Activated effector memory CD4-positive, alpha-beta T cell treated with anti-CD3 and anti-CD28 coated beads, Interleukin-2, amount 50 U/mL, for 16 hours (primary cell): ENCODE results near the gene ZSCAN31.
"Not testable (repeated sequence)": the region's sequence is repeated elsewhere in the genome, so short reads cannot be mapped to it uniquely, and the experiment has no call there.

Source experiments
- DNase-seq: peaks from one replicate; pipeline ENCODE4 v3.0.0-alpha.2; 2020

Gene ZSCAN31

DNA sequence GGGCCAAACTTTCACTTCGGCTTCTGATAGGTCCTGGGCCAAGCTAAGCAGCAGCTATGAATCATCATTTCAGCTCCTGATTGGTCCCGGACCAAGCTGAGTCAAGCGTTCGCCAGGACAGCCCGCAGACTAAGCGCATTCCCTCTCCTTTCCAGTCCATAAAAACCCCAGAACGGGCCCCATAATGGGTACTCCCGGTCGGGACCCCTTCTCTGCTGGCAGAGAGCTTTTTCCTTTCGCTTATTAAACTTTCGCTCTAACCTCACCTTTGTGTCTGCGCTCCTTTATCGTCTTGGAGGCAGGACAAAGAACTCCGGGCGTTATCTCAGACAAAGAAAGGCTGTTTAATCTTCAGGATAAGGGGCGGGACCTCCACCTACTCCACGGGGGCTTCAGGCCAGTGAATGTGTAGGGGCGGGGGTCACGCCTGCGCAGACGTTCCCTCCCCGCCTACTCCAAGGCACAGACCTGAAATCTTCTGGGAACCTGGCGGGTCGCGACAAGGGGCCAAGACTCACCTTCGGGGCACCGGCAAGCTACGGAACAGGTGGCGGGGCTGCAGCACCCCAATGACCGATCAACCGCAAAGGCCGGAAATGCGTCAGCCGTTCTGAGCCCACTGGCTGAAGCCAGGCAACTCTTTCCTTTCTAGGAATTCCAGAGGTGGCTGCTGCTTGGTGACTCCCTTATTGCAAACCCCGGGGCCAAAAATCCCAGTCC is at the start of gene ZSCAN31:
Gene ZSCAN31, minus strand, starts transcription at position 585 of the 720 bp plus-strand sequence. CDS start 6,465 bp downstream, outside the sequence.
- DNase-seq, result peak; percentile 93

DNA sequence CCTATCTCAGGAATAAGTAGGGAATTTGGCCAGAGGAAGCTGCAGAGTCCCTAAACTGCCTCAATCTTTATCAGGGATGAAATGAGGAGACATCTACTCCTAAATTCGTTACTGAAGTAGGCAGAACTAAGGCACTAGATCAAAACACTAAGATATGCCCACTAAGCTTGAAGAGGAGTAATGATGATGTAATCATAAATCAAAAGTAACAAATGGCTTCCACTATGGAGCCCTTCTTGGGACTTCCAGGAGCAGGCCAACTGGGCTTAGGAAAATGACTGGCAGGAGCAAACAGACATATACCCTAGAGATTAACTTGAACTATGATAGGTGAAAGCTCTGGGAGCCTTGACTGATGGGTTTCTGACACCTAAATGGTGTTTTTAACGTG is 48.2 kb upstream of the ZSCAN31 start:
- DNase-seq, result no peak

DNA sequence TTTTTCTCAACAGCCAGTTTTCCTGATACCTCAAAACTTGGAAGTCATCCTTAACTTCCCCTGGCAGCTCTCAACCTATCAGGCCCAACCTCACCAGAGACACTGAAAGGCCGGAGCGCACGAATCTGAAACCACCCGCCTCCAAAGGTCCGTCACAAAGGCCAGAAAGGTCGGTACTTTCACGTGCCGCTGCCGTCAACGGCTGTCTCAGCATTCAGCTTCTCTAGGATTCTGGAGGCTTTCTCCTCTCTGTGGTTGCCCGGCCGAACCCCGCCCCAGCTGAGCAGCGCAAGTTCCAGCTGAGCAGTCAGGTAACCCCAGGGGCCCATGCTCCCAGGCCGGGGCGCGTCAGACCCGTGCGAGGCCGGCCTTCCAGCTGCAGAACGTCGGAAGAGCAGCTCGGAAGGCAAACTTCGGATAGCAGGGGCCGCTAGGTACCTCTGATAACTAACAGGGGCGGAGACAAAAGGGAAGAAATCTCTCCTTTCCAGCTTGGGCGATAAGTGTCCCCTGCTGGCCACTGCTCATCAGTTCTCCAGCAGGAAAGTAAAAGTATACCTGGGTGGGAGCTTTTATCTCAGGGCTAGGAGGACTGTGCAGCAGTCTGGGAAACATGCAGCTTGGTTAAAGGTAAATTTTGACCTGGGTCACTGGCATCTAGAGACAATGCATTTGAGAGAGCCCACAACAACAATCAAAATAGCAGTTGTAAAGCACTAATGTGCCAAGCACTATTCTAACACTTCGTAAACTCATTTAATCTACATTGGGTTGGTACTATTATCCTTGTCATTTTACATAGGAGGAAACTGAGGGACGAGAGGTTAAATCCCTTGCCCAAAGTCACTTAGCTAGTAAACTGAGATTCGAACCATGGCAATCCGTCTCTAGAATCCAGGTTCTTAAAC is 47.5 kb upstream of the ZSCAN31 start:
- peak; percentile 63 for DNase-seq

DNA sequence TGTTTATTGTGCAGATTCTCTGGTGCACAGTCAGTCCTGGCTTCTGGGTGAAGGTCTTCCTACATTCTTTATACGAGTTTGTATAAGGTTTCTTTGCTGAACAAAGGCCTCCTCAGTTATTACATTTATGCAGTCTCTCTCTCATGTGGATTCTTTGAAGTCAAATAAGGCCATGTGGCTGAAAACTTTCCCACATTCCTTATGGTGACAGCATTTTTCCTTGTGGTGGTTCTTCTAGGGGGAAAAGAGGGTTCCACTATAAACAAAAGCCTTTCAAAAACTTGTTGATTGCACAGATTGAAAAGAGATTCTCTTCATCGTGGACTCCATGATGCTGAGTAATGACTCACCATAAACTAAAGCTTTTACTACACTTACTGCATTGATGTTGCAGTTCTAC is 44.4 kb upstream of the ZSCAN31 start:
- no peak for DNase-seq

DNA sequence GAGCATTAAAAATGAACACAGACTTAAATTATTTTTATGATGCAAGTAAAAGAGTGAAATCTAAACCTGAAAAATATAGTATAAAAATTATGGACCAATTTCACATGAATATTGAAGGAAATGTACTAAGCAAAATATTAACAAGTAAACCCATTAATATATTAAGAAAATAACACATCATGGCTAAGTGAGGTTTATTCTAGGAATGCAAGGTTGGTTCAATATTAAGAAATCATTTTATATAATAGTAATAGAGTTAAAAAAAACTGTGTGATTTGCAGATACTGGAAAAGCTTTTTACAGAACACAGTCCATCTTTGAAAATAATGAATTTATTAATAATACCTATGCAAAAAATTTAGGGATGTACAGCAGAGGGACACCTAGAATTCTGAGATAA is 42.7 kb upstream of the ZSCAN31 start:
- DNase-seq, result no peak

DNA sequence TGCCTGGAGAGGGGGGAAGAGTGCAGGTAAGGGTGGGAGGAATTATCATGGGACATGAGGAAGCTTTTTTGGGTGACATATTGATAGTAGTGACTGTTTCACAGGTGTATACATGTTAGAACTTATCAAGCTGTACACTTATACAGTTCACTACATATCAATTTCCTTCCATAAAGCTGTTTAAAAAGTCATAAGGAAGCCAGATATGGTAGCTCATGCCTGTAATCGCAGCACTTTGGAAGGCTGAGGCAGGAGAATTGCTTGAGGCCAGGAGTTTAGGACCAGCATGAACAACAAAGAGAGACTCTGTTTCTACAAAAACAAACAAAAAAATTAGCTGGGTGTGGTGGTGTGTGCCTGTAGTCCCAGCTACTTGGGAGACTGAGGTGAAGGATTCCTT is 41.9 kb upstream of the ZSCAN31 start:
- no peak for DNase-seq

DNA sequence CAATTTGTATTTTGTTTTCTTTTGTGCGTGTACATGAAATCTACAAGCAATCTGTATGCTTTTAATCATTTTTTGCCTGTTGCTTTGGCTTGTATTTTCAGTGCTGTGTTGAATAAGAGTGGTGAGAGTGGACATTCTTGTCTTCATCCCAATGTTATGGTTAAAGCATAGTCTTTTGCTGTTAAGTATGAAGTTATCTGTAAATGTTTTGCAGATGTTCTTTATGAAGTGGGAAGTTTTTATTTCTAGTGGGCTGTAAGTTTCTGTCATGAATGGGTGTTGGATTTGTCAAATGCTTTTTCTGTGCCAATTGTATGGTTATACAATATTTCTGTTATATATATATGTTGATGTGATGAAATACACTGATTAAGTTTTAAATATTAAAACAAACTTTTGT is 38.0 kb upstream of the ZSCAN31 start:
- DNase-seq, result no peak

DNA sequence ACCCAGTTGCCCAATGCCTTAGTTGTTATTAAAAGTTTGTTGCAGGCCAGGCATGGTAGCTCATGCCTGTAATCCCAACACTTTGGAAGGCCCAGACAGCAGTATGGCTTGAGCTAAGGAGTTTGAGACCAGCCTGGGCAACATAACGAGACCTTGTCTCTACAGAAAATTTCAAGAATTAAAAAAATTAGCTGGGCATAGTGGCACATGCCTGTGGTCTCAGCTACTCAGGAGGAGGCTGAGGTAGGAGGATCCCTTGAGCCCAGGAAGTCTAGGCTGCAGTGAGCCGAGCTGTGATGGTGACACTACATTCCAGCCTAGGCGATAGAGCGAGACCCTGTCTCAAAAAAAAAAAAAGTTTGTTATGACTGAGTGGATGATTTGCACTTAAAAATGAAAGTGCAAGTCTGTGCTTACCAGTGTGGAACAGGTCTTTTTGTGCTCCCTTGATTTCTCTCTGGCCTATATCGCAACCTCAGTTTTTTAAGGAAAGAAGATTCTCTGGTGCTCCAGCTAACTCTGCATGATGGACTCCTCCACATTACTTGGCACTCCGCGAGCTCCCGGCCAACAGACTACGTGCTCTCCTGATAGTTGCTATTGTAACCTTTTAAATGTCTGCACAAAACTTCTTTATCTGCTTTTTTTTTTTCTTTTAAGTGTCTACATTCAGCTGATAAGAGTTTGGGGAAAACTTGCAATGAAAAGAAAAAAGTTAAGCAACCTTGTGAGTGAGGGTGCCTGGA is 35.9 kb upstream of the ZSCAN31 start:
- no peak for DNase-seq

DNA sequence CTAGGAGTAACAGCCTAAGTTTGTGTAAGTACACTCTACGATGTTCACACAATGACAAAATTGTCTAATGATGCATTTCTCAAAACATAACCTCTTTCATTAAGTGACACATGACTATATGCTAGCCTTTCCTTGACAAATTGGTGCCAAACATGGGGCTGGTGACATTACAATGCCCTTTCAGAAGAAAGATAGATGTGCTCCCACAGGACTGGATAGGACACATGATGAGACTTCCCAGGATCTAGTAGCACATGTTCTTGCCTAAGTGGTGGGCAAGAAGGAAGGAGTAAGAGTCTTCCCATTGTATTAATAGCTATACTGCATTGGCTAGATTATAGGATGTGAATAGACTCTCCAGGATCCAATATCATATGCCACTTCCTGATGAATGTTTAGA is 35.3 kb upstream of the ZSCAN31 start:
- no peak for DNase-seq

DNA sequence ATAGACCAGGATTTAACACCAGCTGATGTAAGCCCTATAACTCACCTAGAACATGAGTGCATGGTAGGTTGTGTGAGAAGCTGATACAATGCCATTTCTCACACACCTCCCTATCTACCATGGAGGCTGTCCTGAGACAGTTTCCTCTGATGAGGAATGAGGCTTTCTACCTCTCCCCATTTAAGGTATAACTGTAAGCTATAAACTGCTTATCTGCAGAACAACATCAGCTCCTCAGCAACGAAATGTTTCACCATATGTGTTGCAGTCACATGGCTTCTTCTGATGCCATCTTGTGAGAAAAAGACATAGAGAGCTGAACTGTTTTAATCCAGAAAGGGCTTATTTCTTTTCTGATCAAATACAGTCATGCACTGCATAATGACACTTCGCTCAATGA is 34.5 kb upstream of the ZSCAN31 start:
- no peak for DNase-seq

DNA sequence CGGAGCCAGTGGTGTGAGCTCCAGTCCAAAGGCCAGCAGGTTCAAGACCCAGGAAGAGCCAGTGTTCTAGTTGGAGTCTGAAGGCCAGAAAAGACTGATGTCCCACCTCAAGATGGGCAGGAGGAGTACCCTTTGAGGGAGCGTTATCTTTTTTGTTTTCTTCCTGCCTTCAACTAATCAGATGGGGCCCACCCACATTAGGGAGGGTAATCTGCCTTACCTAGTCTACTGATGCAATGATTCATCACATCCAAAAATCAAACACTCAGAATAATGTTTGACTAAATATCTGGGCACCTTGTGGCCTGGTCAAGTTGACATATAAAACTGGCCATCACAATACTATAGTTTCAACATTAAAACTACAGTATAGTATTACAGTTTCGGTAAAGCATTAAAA is 33.5 kb upstream of the ZSCAN31 start:
- no peak for DNase-seq

DNA sequence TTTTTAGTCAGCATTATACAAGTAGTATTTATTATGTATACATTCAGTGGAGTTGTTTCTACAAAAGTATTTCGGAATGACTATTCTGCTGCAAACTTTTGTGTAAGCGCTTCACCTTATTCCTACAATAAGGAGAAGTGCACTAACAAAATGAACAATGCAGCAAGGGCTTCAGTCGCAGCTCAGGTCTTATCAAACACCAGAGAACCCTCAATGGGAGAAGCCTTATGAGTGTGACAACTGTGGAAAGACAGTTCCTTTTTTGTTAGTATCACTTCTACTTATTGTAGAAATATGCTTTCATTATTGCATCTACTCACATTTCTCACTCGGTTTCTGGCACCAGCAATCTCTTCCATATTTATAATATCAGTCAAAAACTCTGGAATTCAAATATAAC is 32.6 kb upstream of the ZSCAN31 start:
- DNase-seq, result no peak

DNA sequence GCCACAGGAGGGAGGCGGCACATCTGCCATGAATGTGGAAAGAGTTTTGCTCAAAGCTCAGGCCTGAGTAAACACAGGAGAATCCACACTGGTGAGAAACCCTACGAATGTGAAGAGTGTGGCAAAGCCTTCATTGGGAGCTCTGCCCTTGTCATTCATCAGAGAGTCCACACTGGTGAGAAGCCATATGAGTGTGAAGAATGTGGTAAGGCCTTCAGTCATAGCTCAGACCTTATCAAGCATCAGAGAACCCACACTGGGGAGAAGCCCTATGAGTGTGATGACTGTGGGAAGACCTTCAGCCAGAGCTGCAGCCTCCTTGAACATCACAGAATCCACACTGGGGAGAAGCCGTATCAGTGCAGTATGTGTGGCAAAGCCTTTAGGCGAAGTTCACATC is 29.6 kb upstream of the ZSCAN31 start:
- not testable (repeated sequence) for DNase-seq

DNA sequence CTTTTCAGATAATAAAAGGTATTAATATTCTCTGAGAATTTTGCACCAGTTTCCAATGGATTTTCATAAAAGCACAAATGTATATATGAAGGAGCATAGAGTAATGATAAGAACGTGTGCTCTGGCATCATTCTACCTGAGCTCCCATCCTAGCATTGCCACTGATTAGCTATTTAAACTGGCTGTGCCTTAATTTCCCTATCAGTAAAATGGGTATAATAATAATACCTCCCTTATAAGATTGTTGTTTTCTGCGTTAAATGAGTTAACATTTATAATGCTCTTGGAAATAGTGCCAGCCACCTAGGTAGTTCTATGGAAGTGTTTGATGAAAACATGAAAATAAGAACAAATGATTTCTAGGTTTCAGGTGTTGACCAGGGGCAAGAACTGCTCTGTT is 25.0 kb upstream of the ZSCAN31 start:
- DNase-seq, result no peak

DNA sequence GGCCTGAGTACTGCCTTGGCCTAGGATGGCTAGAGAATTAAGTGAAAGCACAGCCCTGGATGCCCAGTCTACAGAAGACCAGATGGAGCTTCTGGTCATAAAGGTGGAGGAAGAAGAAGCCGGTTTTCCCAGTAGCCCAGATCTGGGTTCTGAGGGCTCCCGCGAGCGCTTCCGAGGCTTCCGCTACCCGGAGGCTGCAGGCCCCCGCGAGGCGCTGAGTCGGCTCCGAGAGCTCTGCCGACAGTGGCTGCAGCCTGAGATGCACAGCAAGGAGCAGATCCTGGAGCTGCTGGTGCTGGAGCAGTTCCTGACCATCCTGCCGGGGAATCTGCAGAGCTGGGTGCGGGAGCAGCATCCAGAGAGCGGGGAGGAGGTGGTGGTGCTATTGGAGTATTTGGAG is 23.6 kb upstream of the ZSCAN31 start:
- not testable (repeated sequence) for DNase-seq

DNA sequence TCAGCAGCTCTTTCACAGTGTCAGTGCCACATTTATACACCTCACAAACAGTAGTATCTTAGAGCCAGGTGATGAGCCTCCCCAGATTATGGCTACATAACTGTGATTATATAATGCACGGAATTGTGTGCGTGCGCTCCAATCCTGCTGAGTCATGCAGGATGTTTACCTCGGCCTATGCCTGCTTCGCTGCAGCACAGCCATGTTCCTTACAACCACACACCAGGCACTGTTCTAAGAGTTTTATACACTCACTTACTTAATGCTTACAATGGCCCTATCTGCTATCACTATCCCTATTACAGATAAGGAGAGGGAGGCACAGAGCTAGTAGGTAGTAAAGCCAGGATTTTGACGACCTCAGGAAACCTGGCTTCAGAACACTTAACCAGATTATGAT is 21.1 kb upstream of the ZSCAN31 start:
- no peak for DNase-seq

DNA sequence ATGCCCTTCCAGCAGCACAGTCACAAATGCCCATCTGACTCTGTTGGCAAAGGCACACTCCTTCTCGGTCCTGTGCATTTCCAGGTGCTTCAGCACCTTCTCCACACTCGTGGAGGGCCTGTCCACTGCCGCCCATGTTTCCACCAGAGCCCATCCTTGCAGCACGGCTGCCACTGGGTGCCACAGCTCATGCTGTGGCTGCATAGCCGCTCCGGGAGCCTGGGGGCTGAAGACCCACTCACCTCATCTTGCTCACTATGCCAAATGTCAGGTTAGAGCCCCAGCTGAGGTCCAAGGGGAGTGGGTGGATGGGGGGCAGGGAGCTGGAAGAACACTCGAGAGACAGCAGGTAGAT is 20.7 kb upstream of the ZSCAN31 start:
- no peak for DNase-seq

DNA sequence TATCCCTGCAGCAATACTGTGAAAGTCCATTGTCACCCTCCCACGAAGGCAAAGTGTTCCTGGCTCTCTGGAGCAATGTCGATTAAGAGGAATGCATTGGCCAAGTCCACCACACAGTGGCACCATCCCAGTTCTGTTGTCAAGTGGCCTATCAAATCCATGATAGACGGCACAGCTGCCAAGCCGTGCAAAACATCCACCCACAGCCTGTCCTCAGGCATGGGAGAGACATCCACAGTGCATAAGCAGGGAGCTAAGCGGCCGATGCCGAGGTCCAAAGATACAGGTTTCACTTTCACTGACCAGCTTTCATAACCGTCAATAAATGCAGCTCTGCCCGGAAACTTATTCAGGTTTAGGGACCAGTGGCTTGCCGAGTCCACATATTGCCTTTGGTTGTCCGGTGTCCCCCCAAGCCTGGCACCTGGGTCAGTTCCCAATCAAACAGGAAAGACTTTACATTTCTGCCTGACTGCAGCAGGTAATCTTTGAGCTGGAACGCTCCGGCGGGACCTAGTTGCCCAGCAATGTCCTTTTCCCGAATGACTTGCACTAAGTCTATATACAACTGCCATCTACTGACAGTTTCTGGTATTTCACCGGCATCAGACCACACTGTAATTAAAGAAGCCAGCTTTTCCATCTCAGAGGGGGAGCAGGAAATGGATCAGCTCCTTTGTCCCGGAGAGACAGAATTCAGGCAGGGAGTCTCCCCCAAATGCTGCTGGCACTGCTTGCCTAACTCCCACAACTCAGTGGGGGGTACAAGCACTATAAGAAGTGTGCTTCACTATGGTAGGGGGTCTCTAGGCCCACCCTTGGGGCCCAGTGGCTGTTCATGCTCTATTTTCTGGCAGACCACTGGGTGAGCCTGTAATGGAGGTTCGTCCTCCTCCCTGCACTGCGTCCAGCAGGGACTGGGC is 20.1 kb upstream of the ZSCAN31 start:
- peak; percentile 80 for DNase-seq

DNA sequence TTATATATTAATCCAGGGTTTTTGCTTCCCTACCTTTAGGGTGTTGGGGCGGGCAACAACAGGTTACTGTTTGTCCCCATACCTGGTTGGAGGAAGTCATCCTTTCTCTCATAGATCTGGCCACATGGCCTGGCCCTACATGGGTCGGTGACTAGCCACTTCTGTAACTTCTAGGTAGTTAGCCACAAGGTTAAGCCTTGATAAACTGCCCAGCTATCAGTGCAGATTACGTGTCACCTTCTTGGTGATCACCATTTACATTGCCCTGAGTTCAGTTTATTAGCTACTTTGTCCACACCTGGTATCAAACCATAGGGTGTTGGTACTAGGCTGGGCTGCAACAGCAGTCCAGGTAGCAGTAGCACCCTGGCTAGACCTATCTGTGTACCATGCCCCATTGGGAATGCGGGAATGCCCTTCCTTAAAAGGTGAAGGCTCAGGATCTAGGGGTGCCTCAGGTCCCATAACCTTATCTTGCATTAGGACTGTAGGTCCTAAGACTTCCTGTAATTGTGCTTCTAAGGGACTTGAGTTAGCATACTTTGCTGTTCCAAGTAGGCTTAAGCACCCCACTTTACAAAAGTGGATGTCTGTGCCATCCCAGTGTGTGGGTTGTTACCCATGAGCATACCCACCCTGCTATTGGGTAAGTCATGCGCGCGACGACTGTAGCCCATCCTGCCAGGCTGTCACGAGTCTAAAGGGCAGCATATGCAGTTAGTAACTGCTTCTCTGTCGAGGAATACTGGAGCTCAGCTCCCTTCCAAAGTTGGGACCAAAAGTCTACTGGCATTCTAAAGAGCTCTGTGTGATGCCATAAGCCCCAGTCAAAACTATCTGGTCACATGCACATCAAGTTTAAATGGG is 19.0 kb upstream of the ZSCAN31 start:
- no peak for DNase-seq

DNA sequence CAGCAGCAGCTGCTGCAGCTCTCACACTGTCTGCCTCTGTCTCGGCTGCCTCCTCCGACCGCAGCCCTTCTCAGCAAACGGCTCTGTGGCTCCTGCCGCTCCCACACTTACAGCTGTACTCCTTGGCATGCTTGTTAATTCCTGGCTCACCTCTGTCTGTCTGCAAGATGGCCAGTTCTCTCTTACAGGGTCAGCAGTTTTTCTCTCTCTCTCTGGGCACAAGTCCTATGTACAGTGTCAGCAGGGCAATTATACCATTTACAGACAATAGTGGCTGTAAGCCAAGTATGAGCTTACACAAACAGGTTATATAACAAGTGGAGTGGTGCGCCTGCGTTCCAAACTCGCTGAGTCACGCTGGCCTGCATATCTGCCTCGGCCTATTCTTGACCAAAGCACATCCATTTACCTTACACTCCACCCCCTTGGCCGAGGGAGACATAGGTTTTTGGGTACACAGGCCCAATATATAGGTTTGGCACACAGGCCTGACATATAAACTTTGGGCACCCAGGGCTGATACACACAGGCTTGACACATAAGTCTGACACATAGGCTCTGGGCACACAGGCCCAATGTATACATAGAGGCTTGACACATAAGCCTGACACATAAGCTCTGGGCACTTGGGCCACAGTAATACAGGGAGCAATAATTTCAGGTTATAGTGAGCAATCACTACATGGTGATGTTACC is 18.2 kb upstream of the ZSCAN31 start:
- no peak for DNase-seq

DNA sequence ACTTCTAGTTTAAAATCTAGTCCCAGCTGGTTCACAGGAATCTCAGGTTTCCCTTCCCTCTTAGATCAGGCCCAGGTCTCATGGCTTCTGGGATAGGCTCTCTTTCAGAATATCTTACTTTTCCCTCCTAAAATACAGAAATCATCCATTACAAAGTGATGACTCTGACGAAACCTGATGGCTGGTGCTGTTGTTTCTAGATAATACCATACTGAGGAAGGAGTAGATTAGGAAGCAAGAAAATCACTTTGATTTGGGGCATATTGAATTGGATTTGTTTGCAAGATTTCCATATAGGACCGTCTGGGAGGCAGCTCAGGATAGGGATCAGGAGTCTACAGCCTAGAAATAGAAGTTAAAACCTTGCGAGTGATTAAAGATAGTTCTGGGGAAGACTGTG is 17.4 kb upstream of the ZSCAN31 start:
- DNase-seq, result no peak
